IPS-18c (cell line): ENCODE results near the gene DRG2.

Experiments used
- H3K4me3 ChIP-seq: 2 replicates; pipeline ENCODE4 v1.7.0; 2013; ENCODE audit warnings: low read depth, mild to moderate bottlenecking, low read length, moderate library complexity; ENCODE audit not compliant: insufficient read depth
- H3K9me3 ChIP-seq: one replicate; pipeline ENCODE4 v1.6.1; 2013; ENCODE audit warnings: mild to moderate bottlenecking, low read length, moderate library complexity; ENCODE audit not compliant: control insufficient read depth, insufficient read depth

DRG2 gene

DNA sequence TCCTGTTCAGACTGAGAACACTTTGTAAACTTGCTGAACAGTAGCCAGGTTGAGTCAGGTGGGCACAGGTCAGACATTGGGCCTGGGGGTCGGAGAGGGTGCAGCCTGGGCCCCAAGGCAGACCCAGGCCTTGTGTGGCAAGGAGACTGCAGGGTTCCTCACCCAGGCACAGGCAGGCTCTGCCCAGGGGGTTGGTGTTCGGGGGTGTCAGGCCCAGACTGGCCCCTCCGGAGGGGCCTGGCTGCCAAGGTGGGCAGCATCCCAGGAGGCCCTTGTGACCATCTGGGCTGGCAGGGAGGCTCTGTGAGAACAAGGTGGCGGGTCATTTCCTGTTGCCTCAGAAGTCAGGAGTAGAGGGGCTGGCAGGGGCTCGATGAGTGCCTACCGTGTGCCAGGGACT is 20.2 kb downstream of the DRG2 start:
- peaks cover 2% of the 10 kb centered on the region for H3K9me3 ChIP-seq
- H3K4me3 ChIP-seq, result no peak overlapping the region

DNA sequence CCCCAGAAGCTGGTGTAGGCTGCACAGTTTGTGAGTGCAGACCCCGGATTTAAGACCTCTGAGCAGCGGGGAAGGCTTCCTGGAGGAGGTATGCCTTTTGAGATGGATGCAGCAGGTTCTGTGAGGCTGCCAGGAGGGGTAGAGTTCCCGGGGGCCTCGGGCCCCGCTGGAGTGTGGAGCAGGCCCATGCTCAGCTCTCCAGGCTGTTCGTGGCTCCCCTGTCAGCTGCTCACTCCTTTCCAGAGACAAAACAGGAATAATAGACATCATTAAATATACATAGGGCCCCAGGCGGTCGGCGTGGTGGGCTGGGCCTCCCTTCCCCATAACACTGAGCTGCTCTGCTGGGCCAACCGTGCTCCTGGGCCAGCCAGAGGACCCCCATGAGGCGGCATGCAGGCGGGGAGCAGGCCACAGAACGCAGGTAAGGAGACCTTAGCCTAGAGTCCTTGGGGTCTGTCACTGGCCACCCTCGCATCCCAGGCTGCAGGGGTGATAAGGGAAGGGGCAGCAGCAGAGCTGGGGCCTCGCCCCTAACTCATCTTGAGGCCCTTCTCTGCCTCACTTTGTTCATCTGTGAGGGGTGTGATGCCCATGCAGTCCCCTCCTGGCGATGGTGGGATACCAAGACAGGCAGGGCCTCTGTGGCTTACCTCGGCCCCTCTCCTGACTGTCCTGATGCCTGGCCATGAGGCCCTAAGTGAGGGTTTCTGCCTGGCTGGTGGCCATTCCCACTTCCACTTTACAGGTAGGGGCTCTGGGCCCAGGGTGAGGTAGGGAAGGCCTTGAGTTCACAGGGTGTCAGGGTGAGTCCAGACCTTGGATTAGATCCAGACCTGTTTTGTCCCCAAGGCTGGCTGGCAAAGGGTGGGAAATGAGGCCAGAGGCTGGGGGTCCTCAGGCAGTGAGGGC is 20.9 kb downstream of the DRG2 start, which contains the start of gene MYO15A:
TSS of gene MYO15A (plus strand) at position 356 of the 912 bp plus-strand sequence. CDS start 10,045 bp downstream, outside the sequence.
- no peak within 1 kb of the TSS for H3K4me3 ChIP-seq

DNA sequence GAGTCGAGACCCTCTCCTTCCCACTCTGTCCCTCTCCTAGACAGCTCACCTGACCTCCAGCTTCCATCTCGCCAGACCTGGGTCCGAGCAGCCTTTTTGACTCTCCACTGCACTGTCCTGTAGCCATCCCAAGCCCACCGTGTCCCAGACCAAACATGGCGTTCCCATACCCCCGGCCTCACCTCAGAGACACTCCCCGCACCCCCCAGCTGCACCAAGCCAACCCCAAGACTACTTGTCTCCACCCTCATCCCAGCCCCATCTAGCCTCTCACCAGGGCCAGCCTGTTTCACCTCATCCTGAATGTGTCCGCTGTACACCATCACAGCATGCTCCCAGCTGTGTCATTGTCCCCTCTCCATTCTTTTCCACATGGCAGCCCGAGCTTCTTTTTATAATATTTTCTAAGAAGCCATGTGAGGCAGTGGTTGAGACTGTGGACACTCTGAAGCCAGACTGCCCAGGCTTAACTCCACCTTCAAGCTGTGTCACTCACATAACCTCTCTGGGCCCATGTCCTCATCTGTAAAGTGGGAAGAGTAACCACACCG is 22.3 kb downstream of the DRG2 start:
- no peak overlapping the region for H3K4me3 ChIP-seq
- H3K9me3 ChIP-seq, result peaks cover 2% of the 10 kb centered on the region

More for the DNA sequence above, 20.9 kb downstream of the DRG2 start, which contains the start of gene MYO15A:
- H3K9me3 ChIP-seq, result peaks cover 2% of the 10 kb centered on the region

DNA sequence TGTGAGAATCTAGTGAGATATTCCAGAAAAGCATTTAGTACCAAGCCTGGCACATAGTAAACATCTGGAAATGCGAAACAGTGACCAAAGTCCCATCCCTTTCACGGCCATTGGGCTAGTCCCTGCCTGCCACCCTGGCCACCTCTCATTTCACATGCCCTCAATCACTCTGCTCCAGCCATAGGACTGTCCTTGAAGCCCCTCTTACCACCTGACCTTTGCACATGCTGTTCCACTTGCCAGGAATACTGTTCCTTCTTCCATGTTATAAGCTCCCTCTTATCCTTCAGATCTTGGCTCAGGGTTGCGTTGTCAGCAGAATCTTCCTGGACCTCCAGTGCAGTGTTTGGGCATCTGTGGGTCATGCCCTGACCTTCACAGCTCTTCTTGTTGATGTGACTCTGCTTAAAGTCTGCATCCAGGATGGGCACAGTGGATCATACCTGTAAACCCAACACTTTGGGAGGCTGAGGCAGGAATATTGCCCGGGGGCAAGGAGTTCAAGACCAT is 22.9 kb downstream of the DRG2 start:
- H3K9me3 ChIP-seq, result peaks cover 2% of the 10 kb centered on the region
- no peak overlapping the region for H3K4me3 ChIP-seq

DNA sequence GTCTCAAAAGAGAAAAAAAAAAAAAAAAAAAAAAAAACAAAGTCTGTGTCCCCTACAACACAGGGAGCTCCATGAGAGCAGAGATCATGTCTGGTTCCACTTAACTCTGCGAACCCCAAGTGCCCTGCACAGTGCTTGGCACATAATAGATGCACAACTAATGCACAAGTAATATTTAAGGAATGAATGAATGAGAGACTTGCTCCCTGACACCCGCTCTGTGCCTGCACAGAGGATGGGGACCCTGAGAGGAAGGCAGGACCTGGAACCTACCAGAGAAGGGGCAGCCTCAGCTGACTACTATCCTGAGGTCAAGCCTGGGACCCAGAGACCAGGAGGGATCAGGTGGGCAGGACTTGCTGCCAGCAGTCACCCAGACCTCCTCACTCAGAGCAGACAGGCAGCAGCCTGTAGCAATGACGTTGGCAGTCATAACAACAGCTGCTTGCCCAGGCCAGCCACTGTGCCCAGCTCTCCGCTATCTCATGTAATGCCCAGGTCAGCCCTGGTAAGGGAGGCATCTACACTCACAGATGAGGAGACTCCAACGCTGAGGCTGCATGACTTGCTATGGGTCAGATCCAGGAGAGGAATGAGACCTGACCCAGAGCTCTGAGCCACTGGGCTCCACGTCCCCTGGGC is 23.7 kb downstream of the DRG2 start:
- Histone ChIP-seq H3K9me3 (peaks cover 2% of the 10 kb centered on the region), H3K4me3 (no peak overlapping the region)

DNA sequence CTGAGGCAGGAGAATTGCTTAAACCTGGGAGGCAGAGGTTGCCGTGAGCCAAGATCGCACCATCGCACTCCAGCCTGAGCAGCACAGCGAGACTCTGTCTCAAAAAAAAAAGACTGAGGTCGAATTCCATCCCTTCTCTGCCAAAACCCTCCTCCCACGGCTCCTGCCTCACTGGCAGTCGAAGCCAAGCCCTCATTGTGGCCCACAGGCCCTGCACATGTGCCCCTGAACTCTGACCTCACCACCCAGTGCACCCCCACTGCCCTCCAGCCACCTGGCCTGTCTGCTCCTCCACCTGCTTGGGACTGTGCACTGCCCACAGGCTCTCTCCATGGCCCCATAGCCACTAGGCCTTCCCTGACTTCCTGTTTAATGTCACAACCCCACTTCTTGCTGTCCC is 27.8 kb downstream of the DRG2 start:
- Histone ChIP-seq H3K4me3 (no peak overlapping the region), H3K9me3 (peaks cover 7% of the 10 kb centered on the region)

DNA sequence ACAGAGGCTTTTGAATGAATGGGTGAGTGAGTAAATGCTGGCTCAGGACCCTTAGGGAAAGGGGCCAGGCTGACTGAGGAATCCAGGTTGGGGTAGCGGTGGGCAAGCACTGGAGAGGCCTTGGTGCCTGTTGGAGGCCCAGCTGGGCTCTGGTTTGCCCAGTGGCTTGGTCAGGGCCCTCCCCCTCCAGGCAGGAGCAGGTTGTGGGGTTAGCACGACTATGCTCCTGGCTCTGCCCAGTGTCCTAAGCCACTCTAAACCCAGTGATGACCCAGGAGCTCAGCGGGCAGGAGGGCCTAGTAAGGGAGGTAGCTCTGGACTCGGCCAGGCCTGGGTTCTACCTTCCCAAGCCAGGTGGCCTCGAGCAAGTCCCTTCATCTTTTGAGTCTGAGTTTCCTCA is 28.3 kb downstream of the DRG2 start:
- Histone ChIP-seq H3K9me3 (peaks cover 7% of the 10 kb centered on the region), H3K4me3 (no peak overlapping the region)

DNA sequence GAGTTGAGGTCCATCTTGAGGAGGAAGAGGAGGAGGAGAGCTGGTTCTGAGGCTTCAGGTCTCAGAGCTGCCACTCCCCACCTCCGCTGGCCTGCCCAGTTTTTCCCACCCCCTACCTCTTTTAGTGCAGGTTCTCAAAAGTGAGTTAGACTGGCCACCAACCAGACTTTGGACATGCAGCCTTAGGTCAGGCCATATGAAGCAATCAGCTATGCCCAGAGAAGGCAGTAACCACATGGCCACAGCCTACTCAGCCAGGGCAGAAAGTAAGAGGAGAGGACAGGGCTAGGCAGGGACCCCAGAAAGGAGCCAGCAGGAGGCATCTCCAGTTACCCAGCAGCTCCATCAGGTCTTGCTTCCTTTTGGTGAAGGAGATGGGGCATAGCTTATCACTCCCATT is 29.8 kb downstream of the DRG2 start:
- Histone ChIP-seq H3K9me3 (peaks cover 5% of the 10 kb centered on the region), H3K4me3 (no peak overlapping the region)

DNA sequence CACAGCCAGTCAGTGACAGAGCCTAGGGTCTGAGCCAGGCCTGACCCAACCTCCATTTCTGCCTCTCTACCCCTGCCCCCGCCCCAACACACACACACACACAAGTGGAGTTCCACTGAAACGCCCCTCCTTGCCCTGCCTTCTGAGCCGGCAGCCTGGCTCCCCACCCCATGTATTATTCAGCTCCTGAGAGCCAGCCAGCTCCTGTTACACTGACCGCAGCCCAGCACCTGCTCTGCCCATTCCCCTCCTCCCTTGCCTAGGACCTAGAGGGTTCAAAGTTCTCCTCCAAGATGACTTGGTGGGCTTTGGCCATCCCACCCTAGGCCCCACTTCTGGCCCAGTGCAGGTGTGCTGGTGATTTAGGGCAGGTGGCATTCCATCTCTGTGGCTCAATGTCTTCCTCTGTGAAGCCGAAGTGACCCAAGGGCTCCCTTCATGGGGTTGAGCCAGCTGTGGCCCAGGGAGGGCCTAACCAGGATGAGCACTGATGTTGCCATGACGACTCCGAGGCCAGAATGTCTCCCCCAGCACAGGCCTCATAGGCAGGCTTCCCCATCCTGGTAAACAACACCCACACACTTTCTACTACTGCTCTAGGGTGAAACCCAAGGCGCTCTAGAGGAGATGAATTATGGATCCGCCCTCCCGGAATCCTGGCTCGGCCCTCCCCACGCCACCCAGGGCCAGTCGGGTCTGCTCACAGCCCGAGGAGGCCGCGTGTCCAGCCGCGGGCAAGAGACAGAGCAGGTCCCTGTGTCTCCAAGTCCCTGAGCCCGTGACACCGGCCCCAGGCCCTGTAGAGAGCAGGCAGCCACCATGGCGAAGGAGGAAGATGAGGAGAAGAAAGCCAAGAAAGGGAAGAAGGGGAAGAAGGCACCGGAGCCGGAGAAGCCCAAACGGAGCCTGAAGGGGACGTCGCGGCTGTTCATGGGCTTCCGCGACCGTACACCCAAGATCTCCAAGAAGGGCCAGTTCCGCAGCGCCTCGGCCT is 30.5 kb downstream of the DRG2 start:
- Histone ChIP-seq H3K9me3 (peaks cover 5% of the 10 kb centered on the region), H3K4me3 (no peak overlapping the region)

DNA sequence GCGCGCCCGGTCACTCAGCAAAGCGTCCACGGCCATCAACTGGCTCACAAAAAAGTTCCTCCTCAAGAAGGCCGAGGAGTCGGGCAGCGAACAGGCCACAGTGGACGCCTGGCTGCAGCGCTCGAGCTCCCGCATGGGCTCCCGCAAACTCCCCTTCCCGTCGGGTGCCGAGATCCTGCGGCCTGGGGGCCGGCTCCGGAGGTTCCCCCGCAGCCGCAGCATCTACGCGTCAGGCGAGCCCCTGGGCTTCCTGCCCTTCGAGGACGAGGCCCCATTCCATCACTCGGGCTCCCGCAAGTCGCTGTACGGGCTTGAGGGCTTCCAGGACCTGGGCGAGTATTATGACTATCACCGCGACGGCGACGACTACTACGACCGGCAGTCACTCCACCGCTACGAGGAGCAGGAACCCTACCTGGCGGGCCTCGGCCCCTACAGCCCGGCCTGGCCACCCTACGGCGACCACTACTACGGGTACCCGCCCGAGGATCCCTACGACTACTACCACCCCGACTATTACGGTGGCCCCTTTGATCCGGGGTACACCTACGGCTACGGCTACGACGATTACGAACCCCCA is 31.5 kb downstream of the DRG2 start:
- Histone ChIP-seq H3K9me3 (peaks cover 5% of the 10 kb centered on the region), H3K4me3 (no peak overlapping the region)

DNA sequence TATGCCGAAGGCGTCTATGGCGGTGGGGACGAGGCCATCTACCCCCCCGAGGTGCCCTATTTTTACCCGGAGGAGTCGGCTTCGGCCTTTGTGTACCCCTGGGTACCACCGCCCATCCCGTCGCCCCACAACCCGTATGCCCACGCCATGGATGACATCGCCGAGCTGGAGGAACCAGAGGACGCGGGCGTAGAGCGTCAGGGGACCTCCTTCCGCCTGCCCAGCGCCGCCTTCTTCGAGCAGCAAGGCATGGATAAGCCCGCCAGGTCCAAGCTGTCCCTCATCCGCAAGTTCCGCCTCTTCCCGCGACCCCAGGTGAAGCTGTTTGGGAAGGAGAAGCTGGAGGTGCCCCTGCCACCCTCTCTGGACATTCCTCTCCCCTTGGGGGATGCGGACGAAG is 32.2 kb downstream of the DRG2 start:
- no peak overlapping the region for H3K4me3 ChIP-seq
- peaks cover 5% of the 10 kb centered on the region for H3K9me3 ChIP-seq

DNA sequence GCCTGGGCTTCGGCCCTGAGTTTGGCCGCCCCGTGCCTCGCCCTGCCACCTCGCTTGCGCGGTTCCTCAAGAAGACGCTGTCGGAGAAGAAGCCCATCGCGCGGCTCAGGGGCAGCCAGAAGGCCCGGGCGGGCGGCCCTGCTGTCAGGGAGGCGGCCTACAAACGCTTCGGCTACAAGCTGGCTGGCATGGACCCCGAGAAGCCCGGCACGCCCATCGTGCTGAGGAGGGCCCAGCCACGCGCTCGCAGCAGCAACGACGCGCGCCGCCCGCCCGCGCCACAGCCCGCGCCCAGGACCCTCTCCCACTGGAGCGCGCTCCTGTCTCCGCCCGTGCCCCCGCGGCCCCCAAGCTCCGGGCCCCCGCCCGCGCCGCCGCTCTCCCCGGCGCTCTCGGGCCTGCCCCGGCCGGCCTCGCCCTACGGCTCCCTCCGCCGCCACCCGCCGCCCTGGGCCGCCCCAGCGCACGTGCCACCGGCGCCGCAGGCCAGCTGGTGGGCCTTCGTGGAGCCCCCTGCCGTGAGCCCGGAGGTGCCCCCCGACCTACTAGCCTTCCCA is 32.8 kb downstream of the DRG2 start:
- H3K4me3 ChIP-seq, result no peak overlapping the region
- H3K9me3 ChIP-seq, result peaks cover 5% of the 10 kb centered on the region

DNA sequence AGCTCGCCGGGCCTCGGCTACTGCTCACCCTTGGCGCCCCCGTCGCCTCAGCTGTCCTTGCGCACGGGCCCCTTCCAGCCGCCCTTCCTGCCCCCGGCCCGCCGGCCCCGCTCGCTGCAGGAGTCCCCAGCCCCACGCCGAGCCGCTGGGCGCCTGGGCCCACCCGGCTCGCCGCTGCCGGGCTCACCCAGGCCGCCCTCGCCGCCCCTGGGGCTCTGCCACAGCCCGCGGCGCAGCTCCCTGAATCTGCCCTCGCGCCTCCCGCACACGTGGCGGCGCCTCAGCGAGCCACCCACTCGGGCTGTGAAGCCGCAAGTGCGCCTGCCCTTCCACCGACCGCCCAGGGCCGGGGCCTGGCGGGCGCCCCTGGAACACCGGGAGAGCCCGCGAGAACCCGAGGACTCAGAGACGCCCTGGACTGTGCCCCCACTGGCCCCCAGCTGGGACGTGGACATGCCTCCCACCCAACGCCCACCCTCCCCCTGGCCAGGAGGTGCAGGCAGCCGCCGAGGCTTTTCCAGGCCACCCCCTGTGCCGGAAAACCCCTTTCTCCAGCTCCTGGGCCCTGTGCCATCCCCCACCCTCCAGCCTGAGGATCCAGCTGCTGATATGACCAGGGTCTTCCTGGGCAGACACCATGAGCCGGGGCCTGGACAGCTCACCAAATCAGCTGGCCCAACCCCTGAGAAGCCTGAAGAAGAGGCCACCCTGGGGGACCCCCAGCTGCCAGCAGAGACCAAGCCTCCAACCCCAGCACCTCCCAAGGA is 33.6 kb downstream of the DRG2 start:
- Histone ChIP-seq H3K4me3 (no peak overlapping the region), H3K9me3 (peaks cover 5% of the 10 kb centered on the region)

DNA sequence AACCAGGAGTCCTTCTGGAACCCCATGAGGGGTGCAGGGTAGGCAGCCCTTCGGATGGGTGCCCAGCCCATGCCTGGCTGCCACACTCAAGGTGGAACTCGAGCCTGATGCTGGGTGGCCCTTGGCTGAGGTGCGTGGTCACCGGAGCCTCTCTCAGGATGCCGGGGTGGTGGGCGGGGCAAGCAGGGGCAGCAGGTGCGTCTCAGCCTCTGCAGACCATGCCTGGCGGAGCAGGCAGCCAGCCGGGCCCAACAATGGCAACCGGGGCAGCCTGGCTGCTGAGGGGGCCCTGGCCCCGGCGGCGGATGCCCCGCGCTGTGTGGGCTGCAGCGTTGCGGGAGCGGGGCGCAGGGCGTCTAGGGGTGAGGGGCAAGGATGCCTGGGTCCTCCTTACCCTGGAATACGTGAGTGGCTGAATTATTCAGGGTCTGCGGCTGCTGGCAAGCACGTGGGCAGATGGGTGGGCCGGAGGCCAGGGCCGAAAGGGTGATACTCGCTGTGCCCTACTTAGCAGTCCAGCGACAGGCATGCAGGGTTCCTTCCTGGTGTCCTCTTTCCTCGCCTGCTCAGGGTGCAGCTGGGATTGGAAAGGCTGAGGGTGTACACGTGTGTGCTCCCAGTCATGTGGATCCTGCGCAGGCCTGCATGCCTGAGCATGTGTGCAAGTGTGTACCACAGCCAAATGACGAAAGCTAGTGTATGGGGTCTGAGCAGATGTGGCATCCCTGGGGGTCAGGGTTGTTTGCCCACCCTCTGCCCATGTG is 35.4 kb downstream of the DRG2 start:
- peaks cover under 1% of the 10 kb centered on the region for H3K9me3 ChIP-seq
- H3K4me3 ChIP-seq, result no peak overlapping the region
